GM21360 (cell line): ENCODE results near the gene GCN1.

Source experiments
- ATAC-seq: cut with Tn5 transposase; IDR thresholded peaks from one replicate; pipeline ENCODE4 v1.9.1; 2021; ENCODE audit warnings: mild to moderate bottlenecking, moderate library complexity; ENCODE audit not compliant: unreplicated experiment

GCN1 gene

GRCh38 chr12:120118321-120119061 lies 76.0 kb downstream of the GCN1 start:
- no peak for ATAC-seq

DNA sequence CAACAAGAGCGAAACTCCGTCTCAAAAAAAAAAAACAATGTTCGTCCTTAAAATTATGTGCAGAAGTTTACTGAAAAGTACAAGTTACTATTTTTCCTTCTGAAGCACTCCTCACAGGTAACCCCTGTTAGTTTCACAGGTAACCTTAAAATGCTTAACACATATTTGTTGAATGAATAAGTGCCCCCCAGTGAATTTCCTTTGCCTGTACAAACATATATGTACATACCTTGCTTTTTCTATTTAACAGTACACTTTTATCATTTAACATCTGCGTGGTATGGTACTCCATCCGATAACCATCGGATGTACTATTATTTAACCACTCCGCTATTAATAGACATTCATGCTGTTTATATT lies 76.6 kb downstream of the GCN1 start:
- no peak for ATAC-seq

DNA sequence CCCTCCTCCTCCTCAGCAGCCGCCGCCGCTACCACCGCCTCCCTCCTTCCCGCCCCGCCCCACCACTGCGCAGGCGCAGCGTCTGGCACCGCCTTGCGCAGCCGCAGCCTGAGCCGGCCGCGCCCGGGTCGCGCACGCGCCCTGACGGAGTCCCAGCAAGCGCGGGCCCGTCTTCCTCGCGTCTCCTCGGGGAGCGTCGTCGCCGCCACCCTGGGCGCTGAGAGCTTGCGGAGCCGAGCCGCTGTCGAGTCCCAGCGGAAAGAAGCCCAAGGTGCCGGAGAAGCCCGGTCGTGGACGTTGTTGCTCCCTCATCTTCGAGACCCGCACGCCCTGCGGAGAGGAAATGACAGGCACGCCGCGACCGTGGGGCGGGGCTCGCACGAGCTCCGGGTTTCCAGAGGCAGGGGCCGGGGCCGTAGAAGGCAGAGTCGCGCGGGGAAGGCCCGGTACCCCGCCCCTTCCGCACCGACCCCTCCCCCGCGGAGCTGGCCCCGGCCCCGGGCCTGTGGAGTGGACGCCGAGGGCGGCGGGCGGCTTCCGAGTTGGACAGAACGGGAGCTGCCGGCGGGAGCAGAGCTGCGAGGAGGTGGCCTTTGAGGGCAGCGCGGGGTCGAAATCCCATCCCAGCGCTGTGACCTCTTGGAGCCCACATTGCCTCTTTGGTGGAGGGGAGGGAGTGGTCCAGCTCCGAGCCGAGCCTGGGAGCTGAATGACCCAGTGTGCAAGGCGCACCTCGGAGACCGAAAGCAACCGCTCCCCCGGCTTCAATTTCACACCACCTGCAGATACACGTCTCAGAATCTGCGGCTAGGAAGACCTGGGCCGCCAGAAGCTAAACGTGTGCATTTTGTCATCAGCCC lies 77.5 kb downstream of the GCN1 start:
- ATAC-seq, result peak; percentile 38

DNA sequence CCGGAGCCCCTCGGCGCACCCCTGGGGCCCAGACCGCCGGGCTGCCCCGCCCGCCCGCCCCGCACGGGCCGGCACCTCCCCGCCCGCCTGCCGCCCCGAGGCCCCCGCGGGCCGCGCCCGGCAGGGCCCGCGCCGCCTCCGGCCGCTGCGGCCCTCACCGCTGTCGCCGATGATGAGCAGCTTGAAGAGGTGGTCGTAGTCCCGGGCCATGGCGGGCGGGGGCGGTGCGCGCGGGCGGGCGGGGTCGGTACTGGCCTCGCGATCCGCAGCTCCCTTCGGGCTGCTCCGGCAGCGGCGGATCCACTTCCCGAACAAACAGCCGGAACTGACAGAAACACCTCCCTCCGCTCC lies 78.1 kb downstream of the GCN1 start, which contains the start of gene RAB35:
TSS of gene RAB35 (minus strand) at position 313 of the 351 bp plus-strand sequence. CDS start at position 210, 103 bp downstream.
- no peak for ATAC-seq

- ATAC-seq, result no peak
These were observed 78.6 kb downstream of the GCN1 start for GRCh38 chr12:120115692-120116440.

DNA sequence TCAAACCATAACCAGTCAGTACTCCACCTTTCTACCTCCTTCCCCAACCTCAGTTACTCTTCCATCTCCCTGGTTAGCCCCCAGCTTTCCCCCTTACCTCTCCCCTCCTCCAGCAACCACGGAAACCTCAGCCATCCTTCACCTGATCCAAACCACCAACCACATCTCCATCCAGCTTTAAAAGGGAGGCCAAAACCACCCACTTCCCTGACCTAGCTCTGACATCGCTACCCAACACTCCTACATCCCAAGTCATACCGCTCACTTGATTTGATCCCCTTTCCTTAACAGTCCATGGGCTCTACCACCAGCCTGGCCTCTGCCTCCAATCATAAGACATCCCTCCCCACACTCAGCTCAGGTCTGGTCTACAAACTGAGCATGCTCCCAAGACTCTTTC lies 79.4 kb downstream of the GCN1 start:
- no peak for ATAC-seq

DNA sequence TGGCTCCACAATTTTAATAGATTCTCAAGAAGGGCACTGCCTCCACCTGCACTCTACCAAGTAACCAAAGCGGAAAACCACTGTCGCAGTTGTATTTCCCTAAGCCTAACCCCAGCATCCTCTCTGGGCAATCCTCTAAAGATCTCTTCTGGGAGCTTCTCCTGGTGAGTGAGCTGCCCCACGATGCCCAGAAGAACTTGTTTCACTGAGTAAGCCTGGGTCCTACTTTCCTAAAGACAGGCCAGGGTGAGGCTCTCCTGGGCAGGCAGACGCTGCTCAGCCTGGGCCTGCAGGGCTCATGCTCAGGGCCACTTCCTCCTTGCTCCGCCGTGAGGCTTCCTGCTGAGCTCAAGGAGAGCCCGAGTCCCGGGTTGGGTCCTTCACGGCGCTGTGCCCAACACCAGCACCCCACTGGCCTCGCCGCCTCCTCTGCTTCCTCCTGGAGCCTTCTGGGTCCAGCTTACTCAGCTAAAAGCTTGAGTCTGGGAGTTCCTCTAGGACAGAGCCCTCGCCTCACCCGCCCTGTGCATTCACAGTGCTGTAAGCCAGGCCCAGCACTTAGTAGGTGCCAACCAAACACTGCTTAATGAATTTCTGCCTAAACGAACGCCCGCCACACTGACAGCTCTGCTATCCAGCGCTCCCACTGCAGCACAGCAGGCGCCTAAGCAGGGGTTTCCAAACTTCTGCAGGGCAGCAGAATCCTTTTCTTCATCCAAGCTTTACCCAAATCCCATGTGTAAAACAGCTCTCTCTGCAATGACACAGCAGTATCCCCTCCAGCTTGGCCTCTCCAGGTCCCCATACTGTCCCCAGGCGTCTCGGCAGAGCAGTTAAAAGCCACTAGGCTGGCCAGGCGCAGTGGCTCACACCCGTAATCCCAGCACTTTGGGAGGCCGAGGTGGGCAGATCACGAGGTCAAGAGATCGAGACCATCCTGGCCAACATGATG lies 83.7 kb downstream of the GCN1 start:
- peak; percentile 70 for ATAC-seq

DNA sequence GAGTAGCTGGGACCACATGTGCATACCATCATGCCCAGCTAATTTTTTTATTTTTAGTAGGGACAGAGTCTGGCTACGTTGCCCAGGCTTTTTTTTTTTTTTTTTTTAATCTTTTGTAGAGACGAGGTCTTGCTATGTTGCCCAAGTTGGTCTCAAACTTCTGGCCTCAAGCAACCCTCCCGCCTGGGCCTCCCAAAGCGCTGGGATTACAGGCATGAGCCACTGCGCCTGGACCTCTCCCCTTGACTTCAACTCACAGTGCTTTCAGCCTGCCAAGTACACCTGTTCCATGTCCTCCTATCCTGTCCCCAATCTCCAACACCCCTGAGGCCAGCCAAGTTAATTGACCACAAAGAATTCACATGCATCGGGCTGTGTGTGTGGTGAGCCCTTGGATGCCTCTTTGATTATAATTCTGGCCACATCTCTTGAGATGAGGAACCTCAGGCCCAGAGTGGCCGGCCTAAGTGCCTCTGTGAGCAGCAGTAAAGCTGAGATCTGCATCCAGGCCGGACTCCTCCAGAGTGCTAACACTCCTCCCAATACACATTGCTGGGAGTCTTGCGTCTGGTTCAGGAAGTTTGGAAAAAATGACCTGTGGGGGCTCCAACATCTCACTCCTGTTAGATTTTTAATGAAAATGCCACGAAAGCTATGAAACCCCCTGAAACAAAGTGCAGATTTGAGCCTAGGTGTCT lies 84.8 kb downstream of the GCN1 start:
- ATAC-seq, result no peak

- ATAC-seq, result no peak
These were observed 88.4 kb downstream of the GCN1 start for GRCh38 chr12:120106151-120106550.

- ATAC-seq, result no peak
These were observed 91.1 kb downstream of the GCN1 start for GRCh38 chr12:120103371-120103770.

DNA sequence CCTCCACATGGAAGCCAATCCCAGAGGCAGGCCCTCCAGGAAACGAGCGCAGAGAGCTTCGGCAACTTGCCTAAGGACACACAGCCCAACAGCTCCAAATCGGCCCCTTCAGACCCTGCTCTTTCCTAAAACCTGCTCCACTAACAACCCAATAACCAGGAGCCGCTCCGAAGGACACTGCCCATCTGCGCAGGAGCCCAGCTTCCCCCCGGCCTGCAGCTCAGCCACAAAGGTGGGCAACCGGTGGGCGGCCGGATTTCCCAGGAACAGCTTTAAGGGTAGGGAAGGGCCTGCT lies 91.5 kb downstream of the GCN1 start:
- no peak for ATAC-seq

GRCh38 chr12:120102189-120103043 lies 92.1 kb downstream of the GCN1 start:
- ATAC-seq, result no peak

DNA sequence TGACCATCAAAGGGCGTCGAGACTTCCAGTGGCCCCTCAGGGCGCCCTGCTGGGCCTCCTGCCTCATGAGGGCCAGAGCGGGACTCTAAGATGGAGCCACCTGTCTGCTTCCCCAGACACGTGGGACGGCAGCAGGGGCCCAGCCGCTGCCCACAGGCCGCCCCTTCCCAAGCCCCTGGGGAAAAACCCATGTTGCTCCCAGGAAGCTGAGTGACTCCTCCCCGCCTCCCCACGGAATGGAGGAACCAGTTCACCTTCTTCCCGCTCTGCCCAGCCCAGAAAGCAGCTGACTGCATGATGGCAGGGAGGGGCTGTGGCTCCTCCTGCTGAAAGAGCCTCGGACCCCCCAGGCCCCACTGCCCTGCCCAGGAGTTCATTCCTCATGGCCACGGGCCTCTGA lies 92.9 kb downstream of the GCN1 start:
- no peak for ATAC-seq

DNA sequence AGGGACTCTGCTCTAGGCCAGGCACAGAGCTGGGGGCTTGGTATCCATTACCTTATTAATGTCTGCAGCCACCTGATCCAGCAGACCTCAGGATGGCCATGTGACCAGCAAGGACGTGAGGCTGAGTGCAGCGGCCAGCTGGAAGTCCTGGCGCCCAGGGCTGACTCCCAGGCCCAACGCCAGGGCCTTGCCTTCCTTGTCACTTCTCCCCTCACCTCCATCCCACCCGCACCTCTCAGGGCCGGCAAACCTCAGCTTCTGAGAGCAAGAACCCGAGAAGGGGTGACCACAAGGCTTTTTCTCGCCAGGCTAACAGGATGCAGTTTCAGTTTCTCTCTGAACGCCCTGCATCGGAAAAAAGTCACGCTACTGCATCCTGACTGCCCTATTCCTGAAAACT lies 93.3 kb downstream of the GCN1 start:
- no peak for ATAC-seq

GRCh38 chr12:120100630-120101029 lies 93.9 kb downstream of the GCN1 start:
- no peak for ATAC-seq

- ATAC-seq, result no peak
These were observed 94.8 kb downstream of the GCN1 start for GRCh38 chr12:120099738-120100137.

DNA sequence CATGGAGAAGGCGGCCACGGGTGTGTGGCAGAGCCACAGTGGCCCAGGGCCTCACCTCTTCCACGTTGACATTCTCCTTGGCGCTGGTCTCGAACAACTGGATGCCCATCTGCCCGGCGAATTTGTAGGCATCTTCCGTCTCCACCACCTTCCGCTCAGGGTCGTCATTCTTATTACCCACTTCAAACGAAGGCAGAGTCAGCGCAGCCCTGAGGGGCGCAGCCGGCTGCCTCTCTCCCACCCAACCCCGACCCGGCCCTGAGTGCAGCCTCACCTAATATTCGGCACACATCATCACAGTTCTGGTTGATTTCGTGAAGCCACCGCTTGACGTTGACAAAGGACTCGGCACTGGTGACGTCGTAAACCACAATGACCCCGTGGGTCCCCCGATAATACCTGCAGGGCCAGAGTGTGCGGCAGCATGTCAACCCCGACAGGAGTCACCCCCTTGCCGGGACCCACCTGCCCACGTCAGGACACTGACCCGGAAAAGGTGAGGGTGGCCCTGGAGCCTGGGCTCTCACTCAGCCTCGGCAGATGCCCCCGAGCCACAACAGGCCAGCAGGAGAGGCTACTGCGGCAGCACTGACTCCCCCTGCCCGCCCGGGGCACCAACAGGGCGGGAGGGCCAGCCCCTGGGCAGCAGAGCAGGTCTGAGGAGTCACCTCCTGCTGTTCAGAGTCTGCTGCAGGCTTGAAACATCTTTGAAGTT lies 95.6 kb downstream of the GCN1 start:
- ATAC-seq, result no peak

- no peak for ATAC-seq
These were observed 97.8 kb downstream of the GCN1 start for GRCh38 chr12:120096671-120097202.
